Keratinocyte (primary cell): ENCODE measurements around the gene VILL. TPM values are rescaled to one million over a fixed set of nuclear protein-coding genes. Genes with fewer than 3 reads are reported as not detected.

Source experiments
- DNase-seq: peaks from one replicate; pipeline ENCODE4 v3.0.0-alpha.2; 2011; ENCODE audit warnings: low read depth, missing footprints, low spot score
- FAIRE-seq: peaks from 2 replicates; lab custom pipeline; 2011; peaks lifted over from hg19 to GRCh38; lab: Jason Lieb, UNC
- H2AFZ ChIP-seq: 2 replicates; pipeline ENCODE4 v1.6.0; 2012; ENCODE audit warnings: low read length, control low read depth, inconsistent platforms; ENCODE audit not compliant: control insufficient read depth
- H3K27ac ChIP-seq: 2 replicates; pipeline ENCODE4 v1.5.1; 2011; ENCODE audit warnings: low read length; ENCODE audit not compliant: control insufficient read depth, insufficient read depth
- H3K27me3 ChIP-seq: 3 replicates; pipeline ENCODE4 v1.6.0; 2011; ENCODE audit warnings: low read length; ENCODE audit not compliant: control insufficient read depth, insufficient read depth; ENCODE audit errors: extremely low read depth
- H3K36me3 ChIP-seq, 2 experiments: 2 replicates in 1 of 2; 3 replicates in 1 of 2; pipeline ENCODE4 v1.5.1; 2011; ENCODE audit warnings: low read length in 2 of 2, mild to moderate bottlenecking in 1 of 2; ENCODE audit not compliant: control insufficient read depth in 2 of 2, insufficient read depth in 2 of 2; ENCODE audit errors: extremely low read depth in 1 of 2
- H3K4me1 ChIP-seq: 3 replicates; pipeline ENCODE4 v1.5.1; 2011; ENCODE audit warnings: low read length; ENCODE audit not compliant: control insufficient read depth, insufficient read depth; ENCODE audit errors: extremely low read depth
- H3K4me2 ChIP-seq: 3 replicates; pipeline ENCODE4 v1.6.0; 2011; ENCODE audit warnings: low read depth, low read length; ENCODE audit not compliant: control insufficient read depth, insufficient read depth; ENCODE audit errors: extremely low read depth
- H3K4me3 ChIP-seq, 3 experiments: fragments of 200-600 bp in 1 of 3; sonication (generic) in 1 of 3; 2 replicates in 2 of 3; 3 replicates in 1 of 3; pipeline ENCODE4 v1.5.1; 2011 to 2016; ENCODE audit warnings: low read length in 3 of 3, mild to moderate bottlenecking in 3 of 3, control low read depth in 2 of 3, inconsistent platforms in 1 of 3, low read depth in 1 of 3, mixed read lengths in 1 of 3, mixed run types in 1 of 3, moderate library complexity in 1 of 3; ENCODE audit not compliant: control insufficient read depth in 2 of 3, insufficient read depth in 2 of 3; ENCODE audit errors: extremely low read depth in 1 of 3
- H3K79me2 ChIP-seq: 2 replicates; pipeline ENCODE4 v1.6.0; 2012; ENCODE audit warnings: low read length; ENCODE audit not compliant: control insufficient read depth, insufficient read depth
- H3K9ac ChIP-seq: 3 replicates; pipeline ENCODE4 v1.6.0; 2011; ENCODE audit warnings: low read length; ENCODE audit not compliant: control insufficient read depth, insufficient read depth; ENCODE audit errors: extremely low read depth
- H3K9me1 ChIP-seq: 3 replicates; pipeline ENCODE4 v1.6.0; 2011; ENCODE audit warnings: low read length; ENCODE audit not compliant: control insufficient read depth, insufficient read depth; ENCODE audit errors: extremely low read depth
- H3K9me3 ChIP-seq: 2 replicates; pipeline ENCODE4 v1.5.1; 2012; ENCODE audit warnings: low read depth, low read length; ENCODE audit not compliant: control insufficient read depth
- H4K20me1 ChIP-seq: 3 replicates; pipeline ENCODE4 v1.6.0; 2011; ENCODE audit warnings: low read length; ENCODE audit not compliant: control insufficient read depth, insufficient read depth; ENCODE audit errors: extremely low read depth
- EZH2 ChIP-seq: IDR thresholded peaks from one replicate; pipeline ENCODE4 v1.6.1; 2012; ENCODE audit warnings: inconsistent platforms, mild to moderate bottlenecking, low read length, moderate library complexity
- dilution Hi-C: fragments of 300-500 bp; cut with MboI; formaldehyde crosslinking; loops from one replicate; pipeline ENCODE4 v1.7.0; 2020; ENCODE audit warnings: low sequenced_read_pairs; ENCODE audit not compliant: extremely low pct_ligation_motif_present
- polyA plus RNA-seq, 5 experiments: library from polyadenylated mRNA; depleted of rRNA in 3 of 5; stranded (reverse) in 3 of 5; stranded (forward) in 1 of 5; unstranded in 1 of 5; fragments of >200 nt; gene quantifications; 1 replicate in 1 of 5; 2 replicates in 3 of 5; 3 replicates in 1 of 5; pipeline versions ENCODE4 v1.2.1 to v1.2.3, GENCODE V29; 2011 to 2012; ENCODE audit warnings: missing spikeins in 2 of 5, low read depth in 1 of 5, low replicate concordance in 1 of 5
- TF ChIP-seq, protein P1 (sequence below), 3 experiments: IDR thresholded peaks in 1 of 3; conservative IDR thresholded peaks in 1 of 3; optimal IDR thresholded peaks in 1 of 3; 2 replicates in 2 of 3; 3 replicates in 1 of 3; pipeline versions ENCODE3 to v1.5.1; 2011; ENCODE audit warnings: low read length in 3 of 3, mild to moderate bottlenecking in 3 of 3, moderate library complexity in 2 of 3, control low read depth in 1 of 3, inconsistent platforms in 1 of 3; ENCODE audit not compliant: insufficient read depth in 2 of 3; ENCODE audit errors: extremely low read depth in 1 of 3

The VILL gene
- polyA plus RNA-seq, 1 donor (not counting 4 experiments of a cell fraction or from before 2014, with no cell fraction given), result 2.1 TPM

DNA sequence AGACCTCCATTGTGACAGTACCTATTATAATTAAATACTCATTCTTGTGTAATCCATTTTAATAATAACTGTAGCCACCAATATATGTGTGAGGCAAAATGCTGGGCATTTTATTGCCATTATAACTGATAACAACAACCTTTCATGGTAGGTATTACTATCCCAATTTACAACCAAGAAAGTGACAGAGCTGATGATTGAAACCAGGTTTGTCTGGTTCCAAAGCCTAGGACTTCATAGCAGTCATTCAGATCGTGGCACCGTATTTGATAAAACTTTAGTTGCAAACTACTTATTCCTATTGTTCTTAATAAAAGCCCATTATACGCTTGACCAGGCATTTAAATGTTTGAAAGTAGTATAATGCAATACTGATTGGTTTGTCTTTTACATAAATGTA is 26.4 kb upstream of the VILL start:
- H4K20me1 ChIP-seq, result no peaks in the 10 kb centered on the region
- TF ChIP-seq, protein P1, sequence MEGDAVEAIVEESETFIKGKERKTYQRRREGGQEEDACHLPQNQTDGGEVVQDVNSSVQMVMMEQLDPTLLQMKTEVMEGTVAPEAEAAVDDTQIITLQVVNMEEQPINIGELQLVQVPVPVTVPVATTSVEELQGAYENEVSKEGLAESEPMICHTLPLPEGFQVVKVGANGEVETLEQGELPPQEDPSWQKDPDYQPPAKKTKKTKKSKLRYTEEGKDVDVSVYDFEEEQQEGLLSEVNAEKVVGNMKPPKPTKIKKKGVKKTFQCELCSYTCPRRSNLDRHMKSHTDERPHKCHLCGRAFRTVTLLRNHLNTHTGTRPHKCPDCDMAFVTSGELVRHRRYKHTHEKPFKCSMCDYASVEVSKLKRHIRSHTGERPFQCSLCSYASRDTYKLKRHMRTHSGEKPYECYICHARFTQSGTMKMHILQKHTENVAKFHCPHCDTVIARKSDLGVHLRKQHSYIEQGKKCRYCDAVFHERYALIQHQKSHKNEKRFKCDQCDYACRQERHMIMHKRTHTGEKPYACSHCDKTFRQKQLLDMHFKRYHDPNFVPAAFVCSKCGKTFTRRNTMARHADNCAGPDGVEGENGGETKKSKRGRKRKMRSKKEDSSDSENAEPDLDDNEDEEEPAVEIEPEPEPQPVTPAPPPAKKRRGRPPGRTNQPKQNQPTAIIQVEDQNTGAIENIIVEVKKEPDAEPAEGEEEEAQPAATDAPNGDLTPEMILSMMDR (optimal IDR thresholded peaks at IDR 0.05 in 1 of 3, IDR thresholded peaks at IDR 0.05 in 1 of 3, conservative IDR thresholded peaks at IDR 0.05 in 1 of 3; ENCODE audit: extremely low read depth in 1 of 3, insufficient read depth in 2 of 3, low read length in 3 of 3), result no peak
- no peak for TF ChIP-seq EZH2
- H3K36me3 ChIP-seq, result peaks cover 13 to 17% of the 10 kb centered on the region in 2 experiments
- DNase-seq (no peak), FAIRE-seq (no peak)
- no peak overlapping the region for H3K9ac ChIP-seq
- no peaks in the 10 kb centered on the region for H3K9me3 ChIP-seq
- H3K79me2 ChIP-seq, result no peaks in the 10 kb centered on the region
- peaks cover 3% of the 10 kb centered on the region for H3K4me1 ChIP-seq
- no peak overlapping the region for H3K27ac ChIP-seq
- no peak overlapping the region for H2AFZ ChIP-seq
- dilution Hi-C loops, result no loop called here
- no peaks in the 10 kb centered on the region for H3K9me1 ChIP-seq
- no peak overlapping the region for H3K4me2 ChIP-seq
- H3K27me3 ChIP-seq, result no peaks in the 10 kb centered on the region
- no peak overlapping the region for H3K4me3 ChIP-seq

DNA sequence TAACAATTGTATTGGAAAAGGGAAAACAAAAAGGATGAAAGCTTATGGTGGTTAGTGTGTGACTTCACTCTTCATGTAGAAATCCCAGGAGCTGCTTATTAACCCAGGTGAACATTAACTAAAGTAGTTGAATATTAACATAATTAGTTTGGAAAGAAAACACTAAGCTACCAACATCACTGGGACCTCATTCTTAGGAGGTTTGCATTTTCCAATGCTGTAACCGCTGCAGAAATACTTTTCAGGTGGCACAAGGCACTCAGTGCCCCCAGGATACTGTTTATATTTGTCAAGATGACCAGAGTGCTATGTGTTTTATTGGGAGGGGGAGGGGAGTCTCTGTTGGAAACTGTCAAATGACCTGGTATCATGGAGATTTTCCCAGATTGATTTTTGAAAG is 25.9 kb upstream of the VILL start:
- dilution Hi-C loops, result no loop called here
- H3K4me2 ChIP-seq, result no peak overlapping the region
- TF ChIP-seq EZH2, result no peak
- TF ChIP-seq, protein P1 (optimal IDR thresholded peaks at IDR 0.05 in 1 of 3, IDR thresholded peaks at IDR 0.05 in 1 of 3, conservative IDR thresholded peaks at IDR 0.05 in 1 of 3; ENCODE audit: extremely low read depth in 1 of 3, insufficient read depth in 2 of 3, low read length in 3 of 3), result no peak
- H3K4me3 ChIP-seq, result no peak overlapping the region
- peaks cover 3% of the 10 kb centered on the region for H3K4me1 ChIP-seq
- peaks cover 18 to 23% of the 10 kb centered on the region in 2 experiments for H3K36me3 ChIP-seq
- H3K27ac ChIP-seq, result no peak overlapping the region
- no peak overlapping the region for H2AFZ ChIP-seq
- no peaks in the 10 kb centered on the region for H3K9me3 ChIP-seq
- H3K27me3 ChIP-seq, result no peaks in the 10 kb centered on the region
- H3K9ac ChIP-seq, result no peak overlapping the region
- H3K79me2 ChIP-seq, result no peaks in the 10 kb centered on the region
- no peaks in the 10 kb centered on the region for H3K9me1 ChIP-seq
- DNase-seq (no peak), FAIRE-seq (no peak)
- H4K20me1 ChIP-seq, result no peaks in the 10 kb centered on the region
